GM03348 (cell line): ENCODE results near the gene FLACC1.
"Not testable (repeated sequence)": the region's sequence is repeated elsewhere in the genome, so short reads cannot be mapped to it uniquely, and the experiment has no call there.

Experiments
- DNase-seq: peaks from one replicate; pipeline ENCODE4 v3.0.0; 2012; ENCODE audit warnings: low spot score

FLACC1 gene

GRCh38 chr2:201357221-201357620 is at the start of gene FLACC1:
TSS of gene FLACC1 (minus strand) at chr2:201357345. CDS start at chr2:201351404, 5,941 bp downstream.
- peak; percentile 36 for DNase-seq

GRCh38 chr2:201406077-201406662 is 49.0 kb upstream of the FLACC1 start:
- DNase-seq: peak; percentile 62

- no peak for DNase-seq
These were observed 47.6 kb upstream of the FLACC1 start for GRCh38 chr2:201404699-201405280.

GRCh38 chr2:201403880-201404279 is 46.7 kb upstream of the FLACC1 start:
- DNase-seq: no peak

- peak; percentile 42 for DNase-seq
These were observed 45.8 kb upstream of the FLACC1 start for GRCh38 chr2:201402651-201403562.

- no peak for DNase-seq
These were observed 44.7 kb upstream of the FLACC1 start for GRCh38 chr2:201401815-201402214.

GRCh38 chr2:201396595-201396994 is 39.5 kb upstream of the FLACC1 start:
- DNase-seq: no peak

- no peak for DNase-seq
These were observed 26.0 kb upstream of the FLACC1 start for GRCh38 chr2:201383136-201383535.

- no peak for DNase-seq
These were observed 21.6 kb upstream of the FLACC1 start for GRCh38 chr2:201378496-201379397.

- no peak for DNase-seq
These were observed 20.1 kb upstream of the FLACC1 start for GRCh38 chr2:201377218-201377617.

GRCh38 chr2:201369775-201370174 is 12.6 kb upstream of the FLACC1 start:
- no peak for DNase-seq

GRCh38 chr2:201369318-201369717 is 12.2 kb upstream of the FLACC1 start:
- not testable (repeated sequence) for DNase-seq

- no peak for DNase-seq
These were observed 9.0 kb upstream of the FLACC1 start for GRCh38 chr2:201366146-201366545.

GRCh38 chr2:201363857-201364560 is 6.9 kb upstream of the FLACC1 start:
- peak; percentile 59 for DNase-seq

- DNase-seq: peak; percentile 16
These were observed 5.3 kb upstream of the FLACC1 start for GRCh38 chr2:201362396-201362795.

- no peak for DNase-seq
These were observed 4.1 kb upstream of the FLACC1 start for GRCh38 chr2:201361078-201361733.

GRCh38 chr2:201360256-201360655 is 3.1 kb upstream of the FLACC1 start:
- no peak for DNase-seq

- DNase-seq: peak; percentile 51
These were observed 1.5 kb upstream of the FLACC1 start for GRCh38 chr2:201358684-201359083.

- no peak for DNase-seq
These were observed 4.0 kb downstream of the FLACC1 start for GRCh38 chr2:201353116-201353515.

- DNase-seq: no peak
These were observed 6.3 kb downstream of the FLACC1 start for GRCh38 chr2:201350879-201351278.

GRCh38 chr2:201349601-201350000 is 7.5 kb downstream of the FLACC1 start:
- DNase-seq: no peak
